ENCODE measurements around the gene ADAM12. TPM values are rescaled to one million over a fixed set of nuclear protein-coding genes. Genes with fewer than 3 reads are reported as not detected.

Gene ADAM12
- total RNA-seq, 1 experiment from 2014 or later = not detected

DNA sequence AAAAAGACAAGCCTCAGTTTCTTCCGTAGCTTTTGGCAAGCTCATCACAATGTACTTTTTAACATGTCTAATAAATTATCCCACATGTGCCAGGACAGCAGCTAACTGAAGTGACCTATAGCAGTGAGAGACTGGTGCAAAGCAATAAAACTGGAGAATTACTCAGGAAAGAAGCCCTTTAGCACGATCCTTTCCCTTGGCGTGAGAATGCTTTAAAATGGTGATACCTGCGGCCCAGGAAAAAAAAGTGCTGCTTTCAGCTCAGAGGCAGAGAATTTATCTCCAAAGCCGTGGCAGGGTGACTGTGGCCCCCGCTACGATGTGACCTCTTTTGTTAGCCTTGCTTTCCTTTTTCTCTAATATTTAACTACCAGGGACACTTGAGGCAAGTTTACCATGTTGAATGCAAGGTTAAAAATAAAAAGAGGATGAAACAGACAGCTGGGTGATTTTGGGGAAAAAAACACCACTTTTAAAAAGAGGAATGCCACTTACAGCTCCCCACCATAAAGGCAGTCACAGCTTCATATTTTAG lies 307.9 kb downstream of the ADAM12 start:
- H3K79me2 ChIP-seq (ENCODE audit: insufficient read depth, low read length) = no peaks in the 10 kb centered on the region
- no peak overlapping the region for H3K4me3 ChIP-seq (replicated peaks in 1 of 2; ENCODE audit: low read depth in 1 of 2, low read length in 2 of 2)
- H3K4me2 ChIP-seq (ENCODE audit: low read length) = no peak overlapping the region
- H3K36me3 ChIP-seq (ENCODE audit: control insufficient read depth in 1 of 2, insufficient read depth in 2 of 2, low read length in 2 of 2) = no peaks in the 10 kb centered on the region
- ChIA-PET POLR2A (no interaction called here), CTCF (no interaction called here), RAD21 (ENCODE audit: low non-redundant PET in 1 of 2, low total read pairs in 2 of 2, uncharacterized antibody in 2 of 2, unreplicated experiment in 2 of 2) (no interaction called here)
- H4K20me1 ChIP-seq (ENCODE audit: insufficient read depth) = no peaks in the 10 kb centered on the region
- no peak for ATAC-seq
- H3K4me1 ChIP-seq (ENCODE audit: control insufficient read depth in 1 of 2, insufficient read depth in 2 of 2, low read length in 2 of 2) = 0 out of 4 replicates have a peak, but pooled peaks cover 0 to 1% of the 10 kb centered on the region in 2 experiments
- no TSS peak for BruUV-seq (replicated peaks)
- no peak overlapping the region for H3K27ac ChIP-seq (ENCODE audit: low read depth, low read length)
- peaks cover 48% of the 10 kb centered on the region for H3K27me3 ChIP-seq (ENCODE audit: insufficient read depth, low read length)
- TF ChIP-seq SIN3A (IDR thresholded peaks at IDR 0.05; ENCODE audit: low read depth) = no peak
- TF ChIP-seq, protein P1, sequence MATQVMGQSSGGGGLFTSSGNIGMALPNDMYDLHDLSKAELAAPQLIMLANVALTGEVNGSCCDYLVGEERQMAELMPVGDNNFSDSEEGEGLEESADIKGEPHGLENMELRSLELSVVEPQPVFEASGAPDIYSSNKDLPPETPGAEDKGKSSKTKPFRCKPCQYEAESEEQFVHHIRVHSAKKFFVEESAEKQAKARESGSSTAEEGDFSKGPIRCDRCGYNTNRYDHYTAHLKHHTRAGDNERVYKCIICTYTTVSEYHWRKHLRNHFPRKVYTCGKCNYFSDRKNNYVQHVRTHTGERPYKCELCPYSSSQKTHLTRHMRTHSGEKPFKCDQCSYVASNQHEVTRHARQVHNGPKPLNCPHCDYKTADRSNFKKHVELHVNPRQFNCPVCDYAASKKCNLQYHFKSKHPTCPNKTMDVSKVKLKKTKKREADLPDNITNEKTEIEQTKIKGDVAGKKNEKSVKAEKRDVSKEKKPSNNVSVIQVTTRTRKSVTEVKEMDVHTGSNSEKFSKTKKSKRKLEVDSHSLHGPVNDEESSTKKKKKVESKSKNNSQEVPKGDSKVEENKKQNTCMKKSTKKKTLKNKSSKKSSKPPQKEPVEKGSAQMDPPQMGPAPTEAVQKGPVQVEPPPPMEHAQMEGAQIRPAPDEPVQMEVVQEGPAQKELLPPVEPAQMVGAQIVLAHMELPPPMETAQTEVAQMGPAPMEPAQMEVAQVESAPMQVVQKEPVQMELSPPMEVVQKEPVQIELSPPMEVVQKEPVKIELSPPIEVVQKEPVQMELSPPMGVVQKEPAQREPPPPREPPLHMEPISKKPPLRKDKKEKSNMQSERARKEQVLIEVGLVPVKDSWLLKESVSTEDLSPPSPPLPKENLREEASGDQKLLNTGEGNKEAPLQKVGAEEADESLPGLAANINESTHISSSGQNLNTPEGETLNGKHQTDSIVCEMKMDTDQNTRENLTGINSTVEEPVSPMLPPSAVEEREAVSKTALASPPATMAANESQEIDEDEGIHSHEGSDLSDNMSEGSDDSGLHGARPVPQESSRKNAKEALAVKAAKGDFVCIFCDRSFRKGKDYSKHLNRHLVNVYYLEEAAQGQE (IDR thresholded peaks at IDR 0.05; ENCODE audit: low read depth) = no peak
- no peaks in the 10 kb centered on the region for H3K9me3 ChIP-seq (ENCODE audit: control insufficient read depth in 1 of 2, insufficient read depth in 1 of 2, low read depth in 1 of 2, low read length in 2 of 2)
- intact Hi-C loops (cut with micrococcal nuclease) = no loop called here
- H2AFZ ChIP-seq (ENCODE audit: low read depth, low read length, poor library complexity, severe bottlenecking) = no peak overlapping the region
- H3K9ac ChIP-seq (ENCODE audit: low read length) = no peak overlapping the region
- no peak for DNase-seq (ENCODE audit: low read depth, low spot score)
- no peaks in the 10 kb centered on the region for H3K9me2 ChIP-seq (ENCODE audit: insufficient read depth)

DNA sequence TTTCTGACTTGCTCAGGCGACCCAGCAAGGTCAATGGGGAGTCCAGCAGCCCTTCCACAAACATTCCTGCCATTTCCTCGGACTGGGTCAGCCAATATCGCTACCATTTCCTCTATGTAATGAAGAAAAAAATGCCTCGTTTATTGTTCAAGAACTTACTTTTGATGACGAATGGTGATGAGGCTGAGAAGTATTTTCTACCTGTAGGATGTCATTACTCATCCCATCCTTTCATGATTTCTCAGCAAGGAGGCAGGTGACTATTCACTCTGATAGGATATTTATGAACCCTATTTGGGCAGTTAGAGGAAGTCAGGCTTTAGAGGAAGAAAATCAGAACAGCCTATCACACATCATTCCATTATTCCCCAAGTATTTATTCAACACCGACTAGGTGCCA lies 313.3 kb downstream of the ADAM12 start:
- ATAC-seq (no peak), DNase-seq (ENCODE audit: low read depth, low spot score) (no peak)
- intact Hi-C loops (cut with micrococcal nuclease) = no loop called here
- ChIA-PET RAD21 (ENCODE audit: low non-redundant PET in 1 of 2, low total read pairs in 2 of 2, uncharacterized antibody in 2 of 2, unreplicated experiment in 2 of 2) (no interaction called here), CTCF (no interaction called here), POLR2A (no interaction called here)
- BruUV-seq (replicated peaks) = no TSS peak
- no peak for TF ChIP-seq TCF7L2 (IDR thresholded peaks at IDR 0.05; ENCODE audit: borderline replicate concordance, extremely low read depth, insufficient read depth, insufficient read length)
- TF ChIP-seq SP1 (IDR thresholded peaks at IDR 0.05; ENCODE audit: low read depth) = no peak
- no peak for TF ChIP-seq JUND (IDR thresholded peaks at IDR 0.05)
- TF ChIP-seq, protein P2, sequence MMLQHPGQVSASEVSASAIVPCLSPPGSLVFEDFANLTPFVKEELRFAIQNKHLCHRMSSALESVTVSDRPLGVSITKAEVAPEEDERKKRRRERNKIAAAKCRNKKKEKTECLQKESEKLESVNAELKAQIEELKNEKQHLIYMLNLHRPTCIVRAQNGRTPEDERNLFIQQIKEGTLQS (IDR thresholded peaks at IDR 0.05) = no peak
- TF ChIP-seq FOSL1 (IDR thresholded peaks at IDR 0.05; ENCODE audit: low read depth) = peak; percentile 18; the same call in 1 of the 2 replicates
- TF ChIP-seq, protein P3, sequence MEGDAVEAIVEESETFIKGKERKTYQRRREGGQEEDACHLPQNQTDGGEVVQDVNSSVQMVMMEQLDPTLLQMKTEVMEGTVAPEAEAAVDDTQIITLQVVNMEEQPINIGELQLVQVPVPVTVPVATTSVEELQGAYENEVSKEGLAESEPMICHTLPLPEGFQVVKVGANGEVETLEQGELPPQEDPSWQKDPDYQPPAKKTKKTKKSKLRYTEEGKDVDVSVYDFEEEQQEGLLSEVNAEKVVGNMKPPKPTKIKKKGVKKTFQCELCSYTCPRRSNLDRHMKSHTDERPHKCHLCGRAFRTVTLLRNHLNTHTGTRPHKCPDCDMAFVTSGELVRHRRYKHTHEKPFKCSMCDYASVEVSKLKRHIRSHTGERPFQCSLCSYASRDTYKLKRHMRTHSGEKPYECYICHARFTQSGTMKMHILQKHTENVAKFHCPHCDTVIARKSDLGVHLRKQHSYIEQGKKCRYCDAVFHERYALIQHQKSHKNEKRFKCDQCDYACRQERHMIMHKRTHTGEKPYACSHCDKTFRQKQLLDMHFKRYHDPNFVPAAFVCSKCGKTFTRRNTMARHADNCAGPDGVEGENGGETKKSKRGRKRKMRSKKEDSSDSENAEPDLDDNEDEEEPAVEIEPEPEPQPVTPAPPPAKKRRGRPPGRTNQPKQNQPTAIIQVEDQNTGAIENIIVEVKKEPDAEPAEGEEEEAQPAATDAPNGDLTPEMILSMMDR (IDR thresholded peaks at IDR 0.05 in 2 of 3, conservative IDR thresholded peaks at IDR 0.05 in 1 of 3; ENCODE audit: borderline replicate concordance in 1 of 3, insufficient read depth in 1 of 3, low read depth in 2 of 3, low read length in 2 of 3) = no peak
- Histone ChIP-seq H3K9me3 (ENCODE audit: control insufficient read depth in 1 of 2, insufficient read depth in 1 of 2, low read depth in 1 of 2, low read length in 2 of 2) (no peaks in the 10 kb centered on the region), H3K4me2 (ENCODE audit: low read length) (no peak overlapping the region; the same call in 1 of the 2 replicates), H3K36me3 (ENCODE audit: control insufficient read depth in 1 of 2, insufficient read depth in 2 of 2, low read length in 2 of 2) (no peaks in the 10 kb centered on the region), H3K4me3 (replicated peaks in 1 of 2; ENCODE audit: low read depth in 1 of 2, low read length in 2 of 2) (no peak overlapping the region), H4K20me1 (ENCODE audit: insufficient read depth) (no peaks in the 10 kb centered on the region), H3K79me2 (ENCODE audit: insufficient read depth, low read length) (no peaks in the 10 kb centered on the region), H3K4me1 (ENCODE audit: control insufficient read depth in 1 of 2, insufficient read depth in 2 of 2, low read length in 2 of 2) (0 out of 4 replicates have a peak, but pooled peaks cover 0 to 7% of the 10 kb centered on the region in 2 experiments), H3K9ac (ENCODE audit: low read length) (no peak overlapping the region), H3K9me2 (ENCODE audit: insufficient read depth) (no peaks in the 10 kb centered on the region), H2AFZ (ENCODE audit: low read depth, low read length, poor library complexity, severe bottlenecking) (no peak overlapping the region), H3K27me3 (ENCODE audit: insufficient read depth, low read length) (peaks cover 75% of the 10 kb centered on the region), H3K27ac (ENCODE audit: low read depth, low read length) (no peak overlapping the region)
